ENCODE data around the gene STPG1.

DNA sequence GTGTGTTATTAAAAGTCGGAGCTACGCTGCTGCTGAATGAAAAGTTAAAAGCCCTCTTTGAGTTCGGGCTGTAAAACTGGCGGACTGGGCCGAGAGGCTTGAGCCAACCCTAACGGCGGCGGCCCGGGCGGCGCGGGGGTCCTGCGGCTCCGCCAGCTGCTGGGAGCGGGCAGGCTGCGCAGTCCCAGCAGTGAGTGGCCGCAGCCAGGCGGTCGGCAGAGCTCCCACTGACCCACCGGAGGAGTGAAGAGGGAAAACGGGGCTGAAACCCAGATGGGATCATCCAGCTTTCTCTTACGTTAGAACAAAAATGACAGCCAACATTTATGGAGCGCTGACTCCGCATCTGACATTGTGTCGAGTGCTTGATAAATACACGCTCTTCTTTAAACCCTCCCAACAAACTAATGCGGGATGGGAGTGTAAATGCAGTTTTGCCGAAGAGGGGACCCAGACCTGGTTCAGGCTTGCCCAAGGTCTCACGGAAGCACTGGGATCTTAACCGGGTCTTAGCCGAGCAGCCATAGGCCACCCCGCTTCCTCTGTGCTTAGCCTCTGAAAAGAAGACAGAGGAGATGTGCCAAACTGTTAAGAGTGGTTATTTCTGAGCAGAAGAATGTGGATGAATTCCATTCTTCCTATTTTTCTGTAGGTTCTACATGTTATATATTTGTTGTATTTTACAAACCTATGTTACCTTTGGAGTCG is 91.0 kb downstream of the STPG1 start:
- TF ChIP-seq, protein P1, sequence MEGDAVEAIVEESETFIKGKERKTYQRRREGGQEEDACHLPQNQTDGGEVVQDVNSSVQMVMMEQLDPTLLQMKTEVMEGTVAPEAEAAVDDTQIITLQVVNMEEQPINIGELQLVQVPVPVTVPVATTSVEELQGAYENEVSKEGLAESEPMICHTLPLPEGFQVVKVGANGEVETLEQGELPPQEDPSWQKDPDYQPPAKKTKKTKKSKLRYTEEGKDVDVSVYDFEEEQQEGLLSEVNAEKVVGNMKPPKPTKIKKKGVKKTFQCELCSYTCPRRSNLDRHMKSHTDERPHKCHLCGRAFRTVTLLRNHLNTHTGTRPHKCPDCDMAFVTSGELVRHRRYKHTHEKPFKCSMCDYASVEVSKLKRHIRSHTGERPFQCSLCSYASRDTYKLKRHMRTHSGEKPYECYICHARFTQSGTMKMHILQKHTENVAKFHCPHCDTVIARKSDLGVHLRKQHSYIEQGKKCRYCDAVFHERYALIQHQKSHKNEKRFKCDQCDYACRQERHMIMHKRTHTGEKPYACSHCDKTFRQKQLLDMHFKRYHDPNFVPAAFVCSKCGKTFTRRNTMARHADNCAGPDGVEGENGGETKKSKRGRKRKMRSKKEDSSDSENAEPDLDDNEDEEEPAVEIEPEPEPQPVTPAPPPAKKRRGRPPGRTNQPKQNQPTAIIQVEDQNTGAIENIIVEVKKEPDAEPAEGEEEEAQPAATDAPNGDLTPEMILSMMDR (IDR thresholded peaks at IDR 0.05; ENCODE audit: insufficient read depth, low read depth, low read length), result no peak
- peak; percentile 34 for TF ChIP-seq EZH2 (IDR thresholded peaks at IDR 0.05; ENCODE audit: insufficient read depth, low read length)

Measured in astrocyte (in vitro differentiated cells and primary cell).